HG02981 (cell line): Measurements from ENCODE around the gene HSD11B2.

ENCODE experiments used
- ATAC-seq: cut with Tn5 transposase; IDR thresholded peaks from one replicate; pipeline ENCODE4 v1.9.1; 2021; ENCODE audit warnings: mild to moderate bottlenecking, moderate library complexity; ENCODE audit not compliant: unreplicated experiment

The HSD11B2 gene

GRCh38 chr16:67430977-67431774 is at the start of gene HSD11B2:
Gene HSD11B2, plus strand, starts transcription at chr16:67431121. Its CDS starts 128 bp downstream, at chr16:67431249.
- ATAC-seq: no peak

GRCh38 chr16:67383284-67383683 is 47.6 kb upstream of the HSD11B2 start:
- no peak for ATAC-seq

GRCh38 chr16:67384778-67385510 is 46.0 kb upstream of the HSD11B2 start:
- no peak for ATAC-seq

- no peak for ATAC-seq
Observed at GRCh38 chr16:67386861-67387455, 44.0 kb upstream of the HSD11B2 start.

GRCh38 chr16:67387479-67388079 is 43.3 kb upstream of the HSD11B2 start:
- ATAC-seq: no peak

- no peak for ATAC-seq
Observed at GRCh38 chr16:67388191-67388590, 42.7 kb upstream of the HSD11B2 start.

- no peak for ATAC-seq
Observed at GRCh38 chr16:67388591-67388990, 42.3 kb upstream of the HSD11B2 start.

- no peak for ATAC-seq
Observed at GRCh38 chr16:67389911-67390815, 40.8 kb upstream of the HSD11B2 start.

- no peak for ATAC-seq
Observed at GRCh38 chr16:67390816-67391423, 40.0 kb upstream of the HSD11B2 start.

GRCh38 chr16:67391424-67392300 is 39.3 kb upstream of the HSD11B2 start:
- ATAC-seq: no peak

- ATAC-seq: no peak
Observed at GRCh38 chr16:67392301-67393059, 38.4 kb upstream of the HSD11B2 start.

- no peak for ATAC-seq
Observed at GRCh38 chr16:67393111-67393787, 37.7 kb upstream of the HSD11B2 start, which contains the start of gene TPPP3. Gene TPPP3, minus strand, starts transcription at chr16:67393498. Its CDS starts 2,387 bp downstream, at chr16:67391111.

GRCh38 chr16:67393788-67394154 is 37.1 kb upstream of the HSD11B2 start:
- ATAC-seq: no peak

GRCh38 chr16:67394155-67395104 is 36.5 kb upstream of the HSD11B2 start:
- ATAC-seq: no peak

GRCh38 chr16:67395105-67395457 is 35.8 kb upstream of the HSD11B2 start:
- ATAC-seq: no peak

- no peak for ATAC-seq
Observed at GRCh38 chr16:67395458-67396158, 35.3 kb upstream of the HSD11B2 start.
